HG03064 (cell line): ENCODE measurements around the gene COX6A1.
A peak's percentile ranks its signal among the peaks of the same experiment; 100 is the strongest.
"Not testable (repeated sequence)": the region's sequence is repeated elsewhere in the genome, so short reads cannot be mapped to it uniquely, and the experiment has no call there.

Source experiments
- ATAC-seq: cut with Tn5 transposase; IDR thresholded peaks from one replicate; pipeline ENCODE4 v1.9.1; 2021; ENCODE audit warnings: low read depth; ENCODE audit not compliant: unreplicated experiment

COX6A1 gene

DNA sequence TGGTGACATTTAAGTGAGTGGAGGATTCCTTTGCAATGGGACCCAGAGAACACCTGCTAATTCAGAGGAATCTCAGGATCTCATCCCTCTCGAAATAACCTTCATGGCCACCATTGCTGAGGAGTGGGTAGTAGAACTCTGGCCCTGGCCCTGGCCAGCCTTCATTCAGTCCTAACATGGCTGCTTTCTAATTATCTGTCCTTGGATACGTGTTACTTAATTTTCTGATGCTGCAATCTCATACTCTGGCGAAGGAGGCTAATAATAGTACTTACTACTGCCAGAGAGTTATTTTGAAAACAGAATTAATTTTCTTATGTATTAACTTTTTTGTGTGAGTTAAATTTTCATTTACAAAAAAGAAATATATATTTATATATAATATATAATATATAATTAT is 12.1 kb upstream of the COX6A1 start:
- ATAC-seq = no peak

DNA sequence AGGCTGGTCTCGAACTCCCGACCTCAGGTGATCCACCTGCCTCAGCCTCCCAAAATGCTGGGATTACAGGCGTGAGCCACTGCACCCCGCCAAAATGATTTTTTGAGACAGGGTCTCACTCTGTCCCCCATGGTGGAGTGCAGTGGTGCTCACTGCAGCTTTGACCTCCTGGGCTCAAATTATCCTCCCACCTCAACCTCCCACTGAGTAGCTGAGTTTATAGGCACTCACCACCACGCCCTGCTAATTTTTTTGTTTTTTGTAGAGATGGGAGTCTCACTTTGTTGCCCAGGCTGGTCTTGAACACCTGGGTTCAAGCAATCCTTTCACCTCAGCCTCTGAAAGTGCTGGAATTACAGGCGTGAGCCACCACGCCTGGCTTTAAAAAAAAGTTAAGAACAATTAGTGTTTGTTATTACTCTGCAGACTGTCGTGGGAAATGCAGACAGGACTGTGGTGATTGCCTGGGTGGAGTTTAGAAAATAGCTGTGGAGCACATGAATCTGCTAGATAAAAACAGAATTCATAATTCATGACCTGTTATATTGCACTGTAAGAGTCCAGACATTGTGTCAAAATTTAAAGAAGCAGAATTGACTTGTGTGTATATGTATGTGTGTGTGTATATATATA is 9.2 kb upstream of the COX6A1 start:
- ATAC-seq = no peak

DNA sequence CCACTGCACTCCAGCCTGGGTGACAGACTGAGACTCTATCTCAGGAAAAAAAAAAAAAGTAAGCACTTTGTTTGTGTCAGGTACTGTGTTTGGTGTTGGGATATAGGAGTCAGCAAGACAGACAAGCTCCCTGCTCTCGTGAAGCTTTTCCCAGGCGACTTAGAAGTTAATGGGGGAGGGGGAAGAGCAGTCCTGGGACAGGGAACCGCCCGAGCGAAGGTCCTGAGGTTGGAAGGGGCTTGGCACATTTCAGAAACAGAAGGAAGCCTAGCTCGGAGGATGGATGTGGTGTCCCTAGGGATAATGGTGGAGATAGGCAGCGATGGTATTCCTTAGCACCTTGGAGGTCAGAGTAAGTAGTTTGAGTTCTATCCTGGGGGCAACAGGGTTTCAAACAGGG is 8.5 kb upstream of the COX6A1 start:
- no peak for ATAC-seq

DNA sequence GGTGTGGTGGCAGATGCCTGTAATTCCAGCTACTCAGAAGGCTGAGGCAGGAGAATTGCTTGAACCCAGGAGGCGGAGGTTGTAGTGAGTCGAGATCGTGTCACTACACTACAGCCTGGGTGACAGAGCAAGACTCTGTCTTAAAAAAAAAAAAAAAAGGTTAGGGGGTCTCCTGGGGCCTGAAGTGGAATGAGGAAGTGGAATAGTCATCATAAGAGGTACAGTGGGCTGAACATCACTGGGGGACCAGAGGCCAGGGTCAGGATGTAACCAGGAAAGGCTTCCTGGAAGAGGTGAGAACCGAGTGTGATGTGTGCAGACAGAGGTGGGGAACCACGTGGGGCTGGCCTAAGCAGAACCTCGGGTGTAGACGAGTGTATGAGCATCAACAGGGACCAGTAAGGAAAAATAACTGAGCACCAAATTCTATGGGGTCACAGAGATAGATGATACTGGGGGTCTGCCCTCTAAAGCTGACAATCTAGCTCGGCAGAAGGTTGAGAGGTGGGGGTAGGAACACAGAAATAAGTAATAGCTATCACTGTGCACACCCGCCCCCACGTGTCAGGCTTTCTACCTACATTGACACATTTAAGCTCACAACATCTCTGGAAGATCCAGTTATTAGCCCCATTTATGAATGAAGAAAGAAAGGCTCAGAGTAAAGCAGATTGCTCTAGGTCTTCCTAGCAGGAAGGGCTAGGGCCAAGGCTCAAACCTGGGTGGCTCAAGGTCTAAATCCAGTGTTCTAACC is 5.0 kb upstream of the COX6A1 start:
- ATAC-seq = no peak

DNA sequence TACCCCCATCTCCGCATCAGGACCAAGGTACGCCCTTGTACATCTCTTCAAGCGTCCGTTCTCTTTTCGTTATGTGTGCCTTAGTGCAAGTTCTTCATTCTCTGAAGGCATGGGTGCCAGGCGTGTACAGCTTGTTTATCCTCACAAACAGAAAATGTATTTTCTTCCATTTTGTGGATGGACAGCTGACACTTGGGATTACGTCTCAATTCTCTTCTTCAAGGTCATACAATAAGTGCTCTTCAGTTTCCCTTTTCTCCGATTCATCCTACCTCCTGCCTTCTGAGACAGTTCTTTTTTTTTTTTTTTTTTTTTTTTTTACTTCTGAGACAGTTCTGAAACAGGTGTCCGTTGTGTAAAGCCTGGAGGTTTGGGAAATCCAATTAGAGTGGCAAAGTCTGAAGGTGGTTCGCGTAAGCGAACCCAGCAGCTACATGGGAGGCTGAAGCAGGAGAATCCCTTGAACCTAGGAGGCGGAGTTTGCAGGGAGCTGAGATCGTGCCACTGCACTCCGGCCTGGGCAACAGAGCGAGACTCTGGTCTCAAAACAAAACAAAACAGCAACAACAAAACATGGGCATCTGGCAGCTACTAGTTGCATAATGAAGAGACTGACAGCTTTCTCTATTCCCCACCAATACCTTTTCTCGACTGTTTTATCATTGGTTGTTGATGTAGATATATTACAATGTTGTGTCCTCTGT is 734 bp downstream of the COX6A1 start:
- no peak for ATAC-seq

DNA sequence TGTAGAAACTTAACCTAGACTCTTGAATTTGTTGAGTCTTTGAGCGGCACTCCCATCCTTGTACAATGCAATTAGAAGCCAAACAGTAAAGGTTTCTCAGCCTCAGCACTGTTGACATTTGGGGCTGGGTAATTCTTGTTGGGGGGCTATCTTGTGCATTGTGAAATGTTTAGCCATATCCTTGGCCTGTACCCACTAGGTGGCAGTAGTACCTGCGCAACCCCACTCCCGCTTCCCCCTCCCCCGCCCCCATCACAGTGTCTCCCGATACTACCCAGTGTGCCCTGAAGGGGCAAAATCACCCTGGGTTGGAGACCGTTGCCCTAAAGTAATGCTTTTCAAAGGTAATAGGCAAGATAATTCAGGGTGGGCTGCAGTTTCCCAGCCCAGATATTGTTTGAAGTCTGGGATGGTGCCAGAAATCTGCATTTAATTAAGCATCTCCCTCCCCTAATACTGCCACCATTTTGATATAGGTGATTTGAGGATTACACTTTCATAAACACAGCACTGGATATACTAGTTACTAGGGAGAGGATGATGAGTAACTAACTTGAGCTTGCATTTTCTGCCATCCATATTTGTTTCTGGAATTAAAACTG is 1.8 kb downstream of the COX6A1 start:
- ATAC-seq = no peak

DNA sequence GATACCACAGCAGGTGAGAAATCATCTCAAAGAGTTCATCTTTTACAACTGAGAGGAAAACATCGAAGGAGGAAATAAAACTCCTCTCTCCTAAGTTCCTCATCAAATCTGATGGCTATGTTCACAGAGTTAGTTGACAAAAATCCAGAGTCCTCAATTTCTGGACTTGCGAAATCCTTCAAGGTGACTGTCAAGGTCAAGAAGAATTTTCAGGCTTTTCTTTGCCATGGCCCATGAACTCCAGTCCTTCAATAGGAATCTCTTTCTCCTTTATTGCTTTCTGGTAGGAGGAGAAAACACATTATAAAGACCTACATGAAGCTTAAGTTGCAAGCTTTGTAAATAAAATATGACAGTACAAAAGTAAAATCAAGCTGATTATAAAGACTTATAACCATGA is 6.8 kb downstream of the COX6A1 start:
- no peak for ATAC-seq

DNA sequence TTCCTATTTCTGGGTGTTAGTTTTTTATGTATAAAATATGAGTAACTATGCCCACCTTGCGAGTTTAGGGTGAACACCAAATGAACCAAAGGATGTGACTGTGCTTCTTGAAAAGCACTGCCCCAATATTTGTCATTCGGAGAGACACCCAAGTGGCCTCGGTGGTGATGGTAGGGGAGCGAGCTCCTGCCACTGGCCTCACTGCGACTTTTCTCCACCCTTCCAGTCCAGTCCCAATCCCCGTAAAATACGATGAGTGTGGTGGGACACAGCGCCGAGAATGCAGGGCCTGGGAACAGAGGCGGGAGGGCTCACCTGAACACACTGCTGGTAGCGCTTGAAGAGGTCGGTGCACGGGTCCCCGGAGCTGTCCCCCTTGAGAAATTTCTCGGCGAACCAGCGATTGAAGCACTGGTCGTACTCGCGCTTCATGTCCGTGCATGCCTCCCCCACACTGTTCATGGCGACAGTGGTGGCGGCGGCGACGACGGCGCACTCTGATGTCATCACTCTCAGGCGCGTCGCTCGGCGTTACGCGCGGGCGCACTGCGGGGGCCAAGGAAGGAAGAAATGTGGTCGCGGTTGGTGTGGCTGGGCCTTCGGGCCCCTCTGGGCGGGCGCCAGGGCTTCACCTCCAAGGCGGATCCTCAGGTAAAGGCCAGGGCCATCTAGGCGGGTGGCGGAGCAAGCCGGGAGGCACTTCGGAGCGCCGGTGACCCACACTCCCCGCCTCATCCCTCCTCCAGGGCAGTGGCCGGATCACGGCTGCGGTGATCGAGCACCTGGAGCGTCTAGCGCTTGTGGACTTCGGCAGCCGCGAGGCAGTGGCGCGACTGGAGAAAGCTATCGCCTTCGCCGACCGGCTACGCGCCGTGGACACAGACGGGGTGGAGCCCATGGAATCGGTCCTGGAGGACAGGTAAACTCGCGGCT is 8.3 kb downstream of the COX6A1 start, which contains the start of the genes GATC and TRIAP1:
Gene GATC (plus strand): TSS at position 534 of the 933 bp plus-strand sequence. CDS start 37 bp downstream, at position 571.
Gene TRIAP1 (minus strand): TSS at position 474 of the 933 bp plus-strand sequence. CDS start 12 bp downstream, at position 462.
- ATAC-seq = peak; percentile 86

DNA sequence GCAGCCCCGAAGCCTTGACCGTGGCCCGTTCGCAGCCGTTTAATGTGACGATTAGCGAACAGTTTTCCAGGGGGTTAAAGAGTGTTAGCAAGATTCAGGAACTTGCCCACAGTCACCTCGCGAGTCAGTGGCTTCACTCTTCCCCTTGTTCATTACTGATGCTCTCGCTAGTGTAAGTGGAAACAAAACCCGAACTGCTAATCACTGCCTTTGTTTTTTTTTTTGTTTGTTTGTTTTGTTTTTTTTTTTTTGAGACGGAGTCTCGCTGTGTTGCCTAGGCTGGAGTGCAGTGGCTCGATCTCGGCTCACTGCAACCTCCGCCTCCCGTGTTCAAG is 8.9 kb downstream of the COX6A1 start:
- ATAC-seq = not testable (repeated sequence)

DNA sequence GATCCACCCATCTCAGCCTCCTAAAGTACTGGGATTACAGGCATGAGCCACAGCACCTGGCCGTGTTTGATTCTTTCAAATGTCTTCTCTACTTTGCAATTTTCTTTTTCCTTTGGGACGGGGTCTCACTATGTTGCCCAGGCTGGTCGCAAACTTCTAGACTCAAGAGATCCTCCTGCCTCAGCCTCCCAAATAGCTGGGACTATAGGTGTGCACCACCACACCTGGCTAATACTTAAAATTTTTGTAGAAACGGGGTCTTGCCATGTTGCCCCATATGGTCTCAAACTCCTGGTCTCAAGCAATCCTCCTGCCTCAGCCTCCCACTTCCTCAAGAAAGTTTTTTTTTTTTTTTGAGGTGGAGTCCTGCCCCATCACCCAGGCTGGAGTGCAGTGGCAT is 10.1 kb downstream of the COX6A1 start:
- ATAC-seq = no peak

DNA sequence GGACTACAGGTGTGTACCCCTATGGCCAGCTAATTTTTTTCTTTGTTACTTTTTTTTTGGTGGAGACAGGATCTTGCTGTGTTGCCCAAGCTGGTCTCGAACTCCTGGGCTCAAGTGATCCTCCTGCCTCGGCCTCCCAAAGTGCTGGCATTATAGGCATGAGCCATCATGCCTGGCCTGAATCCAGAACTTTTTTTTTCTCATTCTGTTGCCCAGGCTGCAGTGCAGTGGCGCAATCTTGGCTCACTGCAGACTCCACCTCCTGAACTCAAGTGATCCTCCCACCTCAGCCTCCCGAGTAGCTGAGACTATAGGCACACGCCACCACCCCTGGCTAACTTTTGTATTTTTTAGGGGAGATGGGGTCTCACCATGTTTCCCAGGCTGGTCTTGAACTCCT is 14.6 kb downstream of the COX6A1 start:
- not testable (repeated sequence) for ATAC-seq

DNA sequence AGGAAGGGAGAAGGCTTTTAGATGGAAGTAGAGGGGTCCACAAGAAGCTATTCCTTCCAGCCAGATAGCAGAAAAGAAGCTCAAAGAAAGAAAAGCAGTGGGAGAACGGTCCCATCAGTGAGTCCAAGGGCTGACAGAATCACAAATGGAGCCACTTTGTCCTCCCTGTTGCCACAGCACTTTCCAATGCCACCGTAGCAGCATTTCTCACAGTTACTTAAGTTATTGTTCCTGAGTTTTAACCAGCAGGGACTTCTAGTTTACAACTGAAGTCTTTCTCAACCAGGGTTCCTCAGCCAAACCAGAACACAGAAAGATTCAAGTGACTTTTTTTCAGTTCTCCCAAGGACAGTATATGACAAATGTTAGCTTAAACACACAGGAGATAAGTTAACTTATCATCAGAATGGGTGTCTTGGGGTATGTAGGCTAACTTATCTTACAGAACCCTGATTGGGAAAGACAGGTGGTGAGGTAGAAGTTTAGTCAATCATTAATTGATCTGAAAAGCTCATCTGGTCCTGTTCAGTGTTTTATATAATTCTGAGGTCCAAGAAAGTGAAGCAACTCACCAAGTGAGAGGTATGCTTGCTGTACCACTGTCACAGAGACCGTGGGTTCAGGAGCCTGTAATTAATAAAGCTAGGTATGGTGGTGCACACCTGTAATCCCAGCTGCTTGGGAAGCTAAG is 15.3 kb downstream of the COX6A1 start:
- no peak for ATAC-seq

DNA sequence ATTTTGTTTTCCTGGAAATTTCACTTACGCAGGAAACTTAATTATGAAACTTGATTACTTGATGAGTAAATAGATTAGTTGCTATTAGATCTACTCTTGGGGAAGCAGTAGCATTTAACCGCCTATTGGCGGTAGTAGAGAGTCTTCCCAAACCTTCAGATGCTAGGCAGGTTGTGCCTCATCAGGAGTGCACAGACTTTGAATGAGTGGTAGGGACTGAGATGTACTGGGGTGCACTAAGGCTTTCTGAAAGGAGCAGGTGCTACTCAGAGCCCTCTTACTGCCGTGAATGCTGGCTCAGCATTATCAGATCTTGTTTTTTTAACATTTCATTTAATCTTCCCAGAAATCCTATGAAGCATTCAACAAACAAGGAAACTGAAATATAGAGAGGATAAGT is 16.1 kb downstream of the COX6A1 start:
- no peak for ATAC-seq

DNA sequence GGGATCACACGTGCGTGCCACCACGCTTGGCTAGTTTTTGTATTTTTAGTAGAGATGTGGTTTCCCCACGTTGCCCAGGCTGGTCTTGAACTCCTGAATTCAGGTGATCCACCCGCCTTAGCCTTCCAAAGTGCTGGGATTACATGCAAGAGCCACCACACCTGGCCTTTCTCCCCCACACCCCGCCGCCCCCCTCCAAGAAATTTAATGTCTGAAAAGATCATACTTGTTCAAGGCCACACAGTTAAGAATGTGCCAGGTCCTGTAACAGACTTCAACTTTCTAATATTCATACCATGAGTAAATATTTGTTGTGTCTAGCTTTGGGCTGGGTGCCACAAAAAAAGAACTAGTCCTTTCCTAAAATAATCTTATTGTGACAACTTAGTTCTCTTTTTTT is 17.4 kb downstream of the COX6A1 start:
- ATAC-seq = no peak

DNA sequence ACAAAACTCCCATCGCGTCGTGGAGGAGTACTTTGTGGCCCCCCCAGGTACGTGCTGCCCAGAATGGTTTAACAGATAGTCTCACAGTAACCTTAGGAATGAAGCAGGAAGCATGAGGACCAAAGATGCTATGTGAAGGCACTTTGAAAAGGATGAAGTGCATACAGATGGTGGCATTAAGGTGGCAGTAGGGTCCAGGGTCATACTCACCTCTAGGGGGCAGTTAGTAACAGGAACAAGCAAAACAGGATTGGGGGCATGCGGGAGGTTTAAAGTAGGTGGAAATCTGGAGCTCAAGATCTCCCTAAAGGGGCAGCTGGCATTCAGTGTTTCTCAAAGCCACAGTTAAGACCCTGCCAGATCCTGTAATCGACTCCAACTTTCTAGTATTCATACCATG is 19.2 kb downstream of the COX6A1 start:
- ATAC-seq = no peak

DNA sequence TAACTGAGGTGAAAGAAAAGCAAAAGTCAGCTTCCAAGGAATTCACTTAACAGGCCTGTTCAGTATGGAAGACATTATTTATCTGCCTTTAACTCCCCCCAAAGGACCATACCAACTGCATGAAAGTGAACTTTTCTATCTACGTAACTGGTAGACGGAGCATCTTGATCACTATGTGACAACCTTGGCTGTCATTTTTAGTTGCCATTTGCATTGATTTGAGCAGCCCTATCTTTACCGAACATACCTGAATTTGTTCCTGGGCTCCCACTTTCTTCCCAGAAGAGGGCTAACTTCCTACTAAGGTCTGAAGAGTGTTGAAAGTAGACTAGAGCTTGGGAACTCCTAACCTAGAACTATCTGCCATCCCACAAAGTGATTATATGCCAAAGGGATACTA is 22.2 kb downstream of the COX6A1 start:
- no peak for ATAC-seq

DNA sequence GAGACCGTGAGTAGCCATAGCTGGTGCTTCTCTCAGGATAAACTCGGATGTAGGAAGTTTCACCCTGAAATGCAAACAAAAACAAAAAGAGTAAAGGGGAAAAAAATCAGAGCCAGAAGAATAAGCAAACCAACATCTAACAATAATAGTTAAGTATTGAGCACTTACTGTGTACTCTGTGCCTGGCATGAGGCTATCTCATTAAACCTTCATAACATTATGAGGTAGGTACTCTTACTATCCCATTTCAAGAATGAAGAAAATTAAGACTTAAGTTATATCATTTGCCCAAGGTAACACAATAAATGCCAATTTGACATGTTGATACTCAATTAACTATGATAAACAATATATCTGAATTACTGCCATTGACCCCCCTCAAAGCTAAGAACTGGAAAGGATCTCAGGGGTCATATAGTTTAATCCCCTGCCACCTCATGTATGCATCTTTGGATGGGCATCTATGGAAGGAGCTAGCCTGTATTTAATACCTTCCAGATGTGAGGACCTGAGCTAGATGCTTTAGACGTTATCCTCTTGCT is 24.3 kb downstream of the COX6A1 start:
- no peak for ATAC-seq

DNA sequence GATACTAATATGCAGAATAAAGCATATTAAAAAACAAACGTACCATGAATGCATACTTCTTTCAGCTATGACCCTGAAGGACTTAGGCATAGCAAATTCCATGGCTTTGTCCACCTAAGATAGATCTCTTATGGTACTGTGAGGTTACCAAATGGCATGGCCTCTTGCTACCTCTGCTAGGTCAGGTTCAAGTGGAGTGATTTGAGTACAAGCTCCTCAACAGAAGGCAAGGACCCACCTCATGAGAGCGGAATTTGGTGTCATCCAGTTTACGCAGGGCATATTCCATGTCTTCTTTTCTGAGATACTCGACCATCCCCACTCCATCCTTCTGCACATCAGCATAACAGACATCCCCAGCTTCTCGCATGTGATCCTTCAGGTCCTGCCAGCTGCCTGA is 25.8 kb downstream of the COX6A1 start:
- ATAC-seq = no peak

DNA sequence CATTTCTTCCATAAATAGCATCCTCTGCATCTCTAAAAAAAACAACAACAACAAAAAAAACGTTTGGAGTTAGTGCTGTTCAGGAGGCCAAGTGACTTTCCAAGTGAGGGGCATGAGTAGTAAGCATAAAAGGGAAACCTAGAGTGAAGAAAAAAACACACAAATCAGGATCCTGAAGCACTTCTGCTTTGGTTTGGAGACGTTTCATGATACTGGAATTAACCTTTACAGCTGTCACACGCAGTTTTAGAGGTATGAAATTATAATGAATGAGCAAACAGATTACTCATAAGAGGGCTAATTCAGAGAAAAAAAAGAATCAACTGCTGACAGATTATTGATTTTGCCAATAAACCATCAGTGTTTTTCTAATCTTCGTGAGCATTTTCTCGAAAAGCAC is 27.8 kb downstream of the COX6A1 start:
- no peak for ATAC-seq
